Tibial nerve (tissue), 4 donors: Measurements from ENCODE around the gene RPS4Y2.

Source experiments
- EP300 ChIP-seq, 2 donors: sonication (generic); formaldehyde crosslinking; IDR thresholded peaks; one replicate each; pipeline ENCODE4 v1.6.1; 2017; ENCODE audit warnings: antibody characterized with exemption in 2 of 2, mild to moderate bottlenecking in 1 of 2
- POLR2A ChIP-seq, 2 donors: fragments of 450-650 bp; IDR thresholded peaks; one replicate each; pipeline ENCODE4 v1.6.1; 2017; ENCODE audit warnings: antibody characterized with exemption in 2 of 2, mild to moderate bottlenecking in 2 of 2, moderate library complexity in 2 of 2
- TF ChIP-seq, protein P1 (sequence below), 5 experiments: fragments of 200-600 bp in 3 of 5; fragments of 450-650 bp in 2 of 5; sonication (generic) in 3 of 5; IDR thresholded peaks; one replicate each; pipeline ENCODE4 v1.5.1; 2016 to 2019; ENCODE audit warnings: antibody characterized with exemption in 5 of 5, mild to moderate bottlenecking in 3 of 5, moderate library complexity in 2 of 5

DNA sequence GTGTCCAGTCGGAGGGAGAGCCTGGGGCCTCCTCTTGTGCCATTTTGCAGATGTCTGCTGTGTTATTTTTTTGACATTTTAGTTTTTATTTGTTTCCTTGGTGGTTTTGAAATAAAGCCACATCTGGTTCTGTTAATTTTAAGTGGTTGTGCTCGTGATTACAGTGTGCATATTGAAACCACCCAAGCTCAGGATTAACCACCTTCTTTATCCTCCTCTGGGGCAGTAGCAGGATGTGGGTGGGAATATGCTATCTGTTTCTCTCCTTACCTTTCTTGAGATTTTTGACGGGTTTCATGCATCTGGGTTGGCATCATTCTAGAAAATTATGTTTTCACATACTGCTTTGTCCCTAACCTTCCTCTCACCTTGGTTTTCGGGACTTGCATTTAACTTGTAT, 20.2 kb downstream of the RPS4Y2 start:
- TF ChIP-seq, protein P1, sequence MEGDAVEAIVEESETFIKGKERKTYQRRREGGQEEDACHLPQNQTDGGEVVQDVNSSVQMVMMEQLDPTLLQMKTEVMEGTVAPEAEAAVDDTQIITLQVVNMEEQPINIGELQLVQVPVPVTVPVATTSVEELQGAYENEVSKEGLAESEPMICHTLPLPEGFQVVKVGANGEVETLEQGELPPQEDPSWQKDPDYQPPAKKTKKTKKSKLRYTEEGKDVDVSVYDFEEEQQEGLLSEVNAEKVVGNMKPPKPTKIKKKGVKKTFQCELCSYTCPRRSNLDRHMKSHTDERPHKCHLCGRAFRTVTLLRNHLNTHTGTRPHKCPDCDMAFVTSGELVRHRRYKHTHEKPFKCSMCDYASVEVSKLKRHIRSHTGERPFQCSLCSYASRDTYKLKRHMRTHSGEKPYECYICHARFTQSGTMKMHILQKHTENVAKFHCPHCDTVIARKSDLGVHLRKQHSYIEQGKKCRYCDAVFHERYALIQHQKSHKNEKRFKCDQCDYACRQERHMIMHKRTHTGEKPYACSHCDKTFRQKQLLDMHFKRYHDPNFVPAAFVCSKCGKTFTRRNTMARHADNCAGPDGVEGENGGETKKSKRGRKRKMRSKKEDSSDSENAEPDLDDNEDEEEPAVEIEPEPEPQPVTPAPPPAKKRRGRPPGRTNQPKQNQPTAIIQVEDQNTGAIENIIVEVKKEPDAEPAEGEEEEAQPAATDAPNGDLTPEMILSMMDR (IDR thresholded peaks at IDR 0.05), result no peak
- no peak for TF ChIP-seq EP300 (IDR thresholded peaks at IDR 0.05)
- TF ChIP-seq POLR2A (IDR thresholded peaks at IDR 0.05), result no peak
